HG03095 (cell line): Measurements from ENCODE around the gene ZMIZ1.

Experiments
- ATAC-seq: cut with Tn5 transposase; IDR thresholded peaks from one replicate; pipeline ENCODE4 v1.9.1; 2021; ENCODE audit warnings: moderate library complexity; ENCODE audit not compliant: unreplicated experiment

Gene ZMIZ1

GRCh38 chr10:79314761-79315601 lies 246.2 kb downstream of the ZMIZ1 start:
- no peak for ATAC-seq

GRCh38 chr10:79315602-79315920 lies 246.8 kb downstream of the ZMIZ1 start:
- no peak for ATAC-seq

- peak; percentile 54 for ATAC-seq
These were observed 248.1 kb downstream of the ZMIZ1 start for GRCh38 chr10:79316671-79317431.

- ATAC-seq = no peak
These were observed 249.6 kb downstream of the ZMIZ1 start for GRCh38 chr10:79318369-79318768.

GRCh38 chr10:79319115-79319771 lies 250.5 kb downstream of the ZMIZ1 start:
- ATAC-seq = no peak

- ATAC-seq = no peak
These were observed 251.6 kb downstream of the ZMIZ1 start for GRCh38 chr10:79320316-79320715.

GRCh38 chr10:79320820-79321493 lies 252.2 kb downstream of the ZMIZ1 start:
- no peak for ATAC-seq

- no peak for ATAC-seq
These were observed 252.7 kb downstream of the ZMIZ1 start for GRCh38 chr10:79321494-79321882.

- no peak for ATAC-seq
These were observed 253.2 kb downstream of the ZMIZ1 start for GRCh38 chr10:79321951-79322350.

- peak; percentile 37 for ATAC-seq
These were observed 254.1 kb downstream of the ZMIZ1 start for GRCh38 chr10:79322616-79323543.

- ATAC-seq = no peak
These were observed 254.8 kb downstream of the ZMIZ1 start for GRCh38 chr10:79323602-79324001.

- no peak for ATAC-seq
These were observed 255.4 kb downstream of the ZMIZ1 start for GRCh38 chr10:79324032-79324695.

GRCh38 chr10:79326361-79327089 lies 257.8 kb downstream of the ZMIZ1 start:
- ATAC-seq = no peak

GRCh38 chr10:79327090-79327457 lies 258.3 kb downstream of the ZMIZ1 start:
- ATAC-seq = no peak

GRCh38 chr10:79328147-79328701 lies 259.5 kb downstream of the ZMIZ1 start:
- ATAC-seq = no peak

- ATAC-seq = no peak
These were observed 260.2 kb downstream of the ZMIZ1 start for GRCh38 chr10:79328737-79329504.

- ATAC-seq = no peak
These were observed 260.8 kb downstream of the ZMIZ1 start for GRCh38 chr10:79329529-79329928.

GRCh38 chr10:79331226-79331625 lies 262.5 kb downstream of the ZMIZ1 start:
- no peak for ATAC-seq
